Suppressor macrophage treated with lipopolysaccharide for 4 hours (primary cell): ENCODE data around the gene DHRS12.
A peak's percentile ranks its signal among the peaks of the same experiment; 100 is the strongest.

Experiments used
- DNase-seq: peaks from one replicate; pipeline ENCODE4 v3.0.0-alpha.2; 2020

DHRS12 gene

GRCh38 chr13:51803422-51804294 is at the start of gene DHRS12:
TSS of gene DHRS12 (minus strand) at chr13:51804163. CDS start at chr13:51799659, 4,504 bp downstream.
- peak; percentile 92 for DNase-seq

GRCh38 chr13:51849145-51850101 is 45.5 kb upstream of the DHRS12 start:
- peak; percentile 68 for DNase-seq

- no peak for DNase-seq
Observed at GRCh38 chr13:51848674-51849073, 44.7 kb upstream of the DHRS12 start.

GRCh38 chr13:51846756-51847155 is 42.8 kb upstream of the DHRS12 start:
- DNase-seq: no peak

GRCh38 chr13:51845574-51846318 is 41.8 kb upstream of the DHRS12 start:
- no peak for DNase-seq

- DNase-seq: peak; percentile 55
Observed at GRCh38 chr13:51844862-51845573, 41.1 kb upstream of the DHRS12 start, which contains the start of gene TMEM272. TSS of gene TMEM272 (minus strand) at chr13:51845177. CDS start at chr13:51838530, 6,647 bp downstream.

- DNase-seq: no peak
Observed at GRCh38 chr13:51843529-51843928, 39.6 kb upstream of the DHRS12 start.

GRCh38 chr13:51841732-51842131 is 37.8 kb upstream of the DHRS12 start:
- DNase-seq: no peak

GRCh38 chr13:51840917-51841316 is 37.0 kb upstream of the DHRS12 start:
- DNase-seq: no peak

- no peak for DNase-seq
Observed at GRCh38 chr13:51839711-51840540, 36.0 kb upstream of the DHRS12 start.

- DNase-seq: no peak
Observed at GRCh38 chr13:51838240-51838846, 34.4 kb upstream of the DHRS12 start.

GRCh38 chr13:51837016-51837415 is 33.1 kb upstream of the DHRS12 start:
- no peak for DNase-seq

GRCh38 chr13:51834581-51835171 is 30.7 kb upstream of the DHRS12 start:
- no peak for DNase-seq

- DNase-seq: no peak
Observed at GRCh38 chr13:51833980-51834379, 30.0 kb upstream of the DHRS12 start.

GRCh38 chr13:51832471-51833152 is 28.6 kb upstream of the DHRS12 start:
- peak; percentile 80 for DNase-seq

GRCh38 chr13:51831519-51831918 is 27.6 kb upstream of the DHRS12 start:
- DNase-seq: no peak

GRCh38 chr13:51829568-51829899 is 25.6 kb upstream of the DHRS12 start:
- DNase-seq: no peak

- peak; percentile 49 for DNase-seq
Observed at GRCh38 chr13:51828730-51829567, 25.0 kb upstream of the DHRS12 start.

- DNase-seq: peak; percentile 40
Observed at GRCh38 chr13:51827254-51827653, 23.3 kb upstream of the DHRS12 start.
